ENCODE results near the gene CNTN4. TPM values are rescaled to one million over a fixed set of nuclear protein-coding genes. Genes with fewer than 3 reads are reported as not detected.

CNTN4 gene
- total RNA-seq, 2 donors from 2014 or later = 3.7 to 4.1 TPM

DNA sequence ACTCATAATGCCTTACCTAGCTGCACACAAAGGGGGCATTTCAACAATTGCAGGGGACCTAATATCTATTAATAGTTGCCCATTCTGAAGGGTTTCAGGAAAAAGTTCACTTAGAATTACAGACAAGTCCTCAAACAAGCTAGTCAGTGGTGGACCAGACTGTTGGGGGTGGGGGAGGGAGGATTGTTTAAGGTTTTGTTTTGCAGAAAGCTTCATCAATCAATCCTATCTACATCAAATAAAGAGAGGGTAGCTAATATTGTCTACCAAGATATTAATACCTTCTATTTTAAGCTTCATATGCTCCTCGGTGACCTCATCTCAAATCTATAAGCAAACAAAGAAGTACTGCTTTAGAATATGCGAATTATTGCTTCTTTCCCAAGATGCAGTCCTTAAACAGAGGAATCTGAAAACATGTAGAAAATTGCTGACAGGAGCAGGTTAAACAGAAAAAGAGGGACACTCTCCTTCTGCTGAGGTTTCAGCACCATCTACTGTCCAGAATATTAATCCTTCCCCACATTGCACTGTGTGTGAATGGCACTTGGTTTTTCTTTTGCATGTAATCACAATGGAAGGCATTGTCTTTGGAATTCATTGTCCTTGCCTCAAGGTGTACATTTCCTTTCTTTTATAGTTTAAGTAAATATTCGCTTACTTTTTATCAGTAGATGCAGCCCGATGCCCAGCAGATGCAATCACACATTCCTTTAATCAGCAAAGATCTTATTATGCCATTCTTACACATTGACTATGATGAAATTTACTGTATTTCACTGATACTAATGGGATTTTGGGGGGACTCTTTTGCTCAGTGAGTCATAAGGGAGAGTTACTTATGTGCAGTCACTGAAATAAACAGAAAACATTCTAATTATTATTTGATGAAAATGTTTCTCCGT lies 916.8 kb downstream of the CNTN4 start:
- intact Hi-C loops (cut with DNase I) = loop anchor here in 1 of 2 donors (2.0 to 10.0 kb wide), 2 partner anchors 741 to 1933 kb away; no protein-coding TSS in a partner anchor
- peak; percentile 89 to 91 for ATAC-seq
- DNase-seq = no peak

DNA sequence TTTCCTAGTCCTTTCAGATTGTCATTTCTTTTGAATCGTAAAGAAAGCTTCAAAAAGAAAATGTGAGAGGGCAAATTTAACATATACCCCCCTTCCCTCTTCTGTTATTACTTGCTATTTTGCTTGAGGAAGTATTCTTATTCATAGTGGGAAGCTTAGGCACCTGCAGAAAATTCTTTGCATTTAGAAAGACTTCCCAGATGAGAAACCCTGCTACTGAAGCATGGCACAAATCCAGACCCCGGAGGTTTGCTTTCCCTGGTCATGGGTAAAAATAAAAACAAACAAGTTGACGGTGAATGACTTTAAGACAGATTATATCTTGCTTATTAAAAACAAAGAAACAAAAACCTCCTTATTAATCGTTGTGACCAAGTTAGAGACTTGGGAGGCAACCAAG lies 917.6 kb downstream of the CNTN4 start:
- intact Hi-C loops (cut with DNase I) = loop anchor here in 1 of 2 donors (10.0 kb wide), 1 partner anchor 741 kb away; no protein-coding TSS in a partner anchor

DNA sequence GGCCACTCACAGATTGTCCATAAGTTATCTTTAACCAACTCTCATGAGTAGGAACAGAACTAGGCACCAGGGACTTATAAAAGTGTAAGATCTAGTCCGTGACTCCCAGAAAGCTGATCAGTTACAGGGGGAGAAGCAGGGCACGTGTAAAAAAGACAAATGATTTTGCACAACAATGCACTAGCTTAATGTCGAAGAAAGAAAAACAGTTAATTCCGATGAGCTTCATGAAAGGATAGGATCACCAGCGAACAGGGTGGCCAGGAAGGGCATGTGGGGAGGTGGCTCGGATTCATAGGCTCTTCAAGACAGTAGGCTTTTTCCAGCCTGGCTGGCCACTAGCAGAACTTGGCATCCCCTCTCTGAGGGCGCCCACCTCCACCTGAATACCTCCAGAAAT lies 921.5 kb downstream of the CNTN4 start:
- ATAC-seq = no peak
- intact Hi-C loops (cut with DNase I) = no loop called here

More for the DNA sequence above, 917.6 kb downstream of the CNTN4 start:
- DNase-seq (no peak), ATAC-seq (no peak)

DNA sequence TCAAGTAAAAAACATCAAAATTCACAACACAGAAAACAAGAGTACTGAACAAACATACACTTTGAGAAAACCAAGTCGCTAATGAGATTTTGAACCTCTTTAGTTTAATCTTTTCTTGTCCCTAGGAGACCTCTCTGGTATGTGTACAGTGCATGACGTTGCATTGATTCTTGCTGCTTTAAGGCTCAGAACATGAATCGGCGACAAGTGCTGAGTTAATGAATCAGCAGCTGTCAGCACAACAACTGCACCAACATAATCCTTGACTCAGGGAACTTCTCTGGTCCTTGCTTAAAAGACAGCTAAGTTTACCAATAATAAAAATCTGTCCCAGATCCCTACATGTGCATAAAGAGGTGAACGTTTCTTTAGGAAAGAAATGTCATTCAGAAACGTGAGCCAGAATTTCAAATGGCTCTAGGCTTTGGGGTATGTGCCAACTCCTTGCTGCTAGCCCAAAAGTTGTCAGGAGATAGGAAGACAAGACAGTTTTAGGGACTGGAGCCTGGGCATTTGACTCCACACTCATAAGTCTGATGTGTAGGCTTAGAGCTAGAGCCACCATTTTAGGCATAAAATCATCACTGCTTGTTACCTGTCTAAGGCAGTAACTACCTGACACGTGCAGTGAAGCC lies 924.6 kb downstream of the CNTN4 start:
- ATAC-seq = no peak
- DNase-seq = no peak
- intact Hi-C loops (cut with DNase I) = no loop called here

More for the DNA sequence above, 921.5 kb downstream of the CNTN4 start:
- DNase-seq = no peak

DNA sequence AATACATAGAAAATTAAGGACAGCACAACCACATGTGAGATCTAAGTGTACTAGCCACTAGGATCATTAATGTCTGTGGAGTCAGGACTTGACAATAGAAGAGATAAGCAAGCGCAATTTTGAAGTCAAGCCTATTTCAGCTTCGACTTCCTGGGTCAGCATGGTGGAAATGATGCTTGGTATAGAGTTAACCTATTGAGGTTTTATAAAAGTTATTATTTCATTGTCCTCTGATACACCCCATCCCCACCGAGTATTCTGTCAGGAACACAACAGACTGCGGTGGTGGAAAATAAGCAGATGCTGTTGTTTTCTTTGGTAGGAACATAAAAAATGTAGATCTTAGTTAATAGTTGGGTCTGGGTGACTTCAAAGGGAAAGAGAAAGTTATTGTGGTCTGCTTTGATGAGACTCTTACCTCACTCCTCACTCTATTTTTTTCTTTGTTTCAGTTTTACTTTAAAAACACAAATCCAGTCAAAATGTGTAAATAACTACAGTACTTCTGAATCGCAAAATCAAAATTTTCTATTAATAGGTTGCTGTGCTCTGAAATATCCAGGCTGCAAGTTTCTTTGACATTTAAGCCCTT lies 929.4 kb downstream of the CNTN4 start:
- intact Hi-C loops (cut with DNase I) = no loop called here
- ATAC-seq (no peak), DNase-seq (no peak)

DNA sequence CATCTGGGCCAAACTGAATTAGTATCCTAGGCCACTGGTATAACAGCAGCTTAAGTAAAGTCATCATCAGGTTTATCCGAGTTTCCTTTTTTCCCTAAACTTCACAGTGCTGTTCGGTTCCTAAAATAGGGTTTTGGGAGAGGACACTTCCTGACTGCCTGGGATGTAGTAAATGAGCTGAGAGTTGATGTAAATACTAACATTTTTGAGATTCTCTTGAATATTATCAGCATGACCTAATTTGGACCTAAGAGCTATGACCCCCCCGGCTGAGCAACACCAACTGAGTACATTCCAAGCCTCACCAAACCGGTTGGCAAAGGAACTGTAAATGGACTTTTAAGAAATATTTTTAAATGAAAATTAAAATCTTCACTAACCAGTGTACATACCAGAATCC lies 932.7 kb downstream of the CNTN4 start:
- peak in 1 of 2 donors; percentile 45 for ATAC-seq
- no peak for DNase-seq
- intact Hi-C loops (cut with DNase I) = no loop called here

DNA sequence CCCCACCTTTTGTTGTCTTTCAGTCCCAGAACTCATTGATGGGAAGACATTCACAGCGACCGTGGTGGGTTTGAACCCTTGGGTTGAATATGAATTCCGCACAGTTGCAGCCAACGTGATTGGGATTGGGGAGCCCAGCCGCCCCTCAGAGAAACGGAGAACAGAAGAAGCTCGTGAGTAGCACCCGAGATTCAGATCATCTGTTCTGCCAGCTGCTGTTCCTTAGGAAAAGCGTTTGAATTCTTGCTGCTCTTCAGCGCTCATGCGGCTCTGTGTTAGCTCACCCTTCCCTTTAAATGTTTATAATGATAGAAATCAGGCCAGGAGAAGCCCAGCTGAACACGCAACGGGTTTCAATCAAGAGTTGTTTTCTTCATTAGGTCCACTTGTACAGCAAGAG lies 938.5 kb downstream of the CNTN4 start:
- ATAC-seq = no peak
- intact Hi-C loops (cut with DNase I) = no loop called here
- DNase-seq = no peak

DNA sequence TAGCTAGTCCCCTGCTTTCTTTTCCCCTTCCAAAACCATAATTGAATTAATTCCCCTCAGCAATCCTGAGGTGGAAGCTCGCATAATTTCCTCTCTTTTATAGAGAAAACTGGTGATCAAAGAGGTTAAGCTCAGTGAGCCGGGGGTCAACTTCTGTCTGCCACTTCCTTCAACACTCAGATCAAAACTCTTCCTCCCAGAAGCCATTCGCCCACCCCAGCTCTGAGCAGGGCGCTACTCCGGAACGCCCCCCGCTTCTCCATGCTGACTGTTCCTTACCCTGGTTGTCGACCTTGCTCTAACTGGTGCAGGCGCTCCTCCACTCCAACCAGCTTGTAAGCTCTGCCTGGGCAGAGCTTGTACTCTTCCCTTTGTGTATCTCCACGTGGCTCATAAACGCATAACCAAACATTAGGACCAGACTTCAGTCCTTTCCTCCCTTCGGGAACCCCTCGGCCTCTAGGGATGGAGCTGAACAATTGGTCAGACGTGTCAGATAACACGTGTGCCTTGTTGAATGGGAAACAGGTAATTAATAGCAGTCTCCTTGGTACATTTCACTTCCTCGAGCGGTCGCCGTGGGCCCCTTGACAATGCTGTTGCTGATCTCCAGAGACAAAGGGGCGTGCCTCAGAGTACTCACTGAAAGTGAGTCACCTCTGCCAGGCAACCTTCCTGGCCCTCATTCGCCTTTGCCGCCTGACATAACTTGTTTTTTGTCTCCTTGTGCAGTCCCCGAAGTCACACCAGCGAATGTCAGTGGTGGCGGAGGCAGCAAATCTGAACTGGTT lies 939.7 kb downstream of the CNTN4 start:
- intact Hi-C loops (cut with DNase I) = no loop called here
- ATAC-seq = no peak

DNA sequence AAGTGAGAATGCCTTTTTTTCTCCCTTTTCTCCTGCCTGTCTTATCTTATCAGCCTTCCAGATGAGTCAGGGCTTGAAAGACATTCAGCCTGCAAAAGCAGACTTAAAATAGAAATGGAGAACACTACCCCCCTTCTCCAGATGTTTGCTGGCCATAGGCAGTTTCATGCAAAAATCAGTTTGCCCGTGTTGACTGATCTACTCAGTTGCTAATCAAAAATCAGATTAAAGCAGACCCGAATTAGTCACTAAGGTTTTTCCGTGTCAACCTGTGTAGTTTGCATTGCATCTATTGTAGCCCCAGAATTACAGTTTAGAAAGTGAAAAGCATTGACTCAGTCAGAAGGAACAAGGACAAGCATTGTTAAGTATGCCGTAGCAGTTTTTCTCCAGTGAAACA lies 955.3 kb downstream of the CNTN4 start:
- intact Hi-C loops (cut with DNase I) = no loop called here
- ATAC-seq (peak in 1 of 2 donors; percentile 90), DNase-seq (no peak)

More for the DNA sequence above, 939.7 kb downstream of the CNTN4 start:
- peak; percentile 25 for DNase-seq

DNA sequence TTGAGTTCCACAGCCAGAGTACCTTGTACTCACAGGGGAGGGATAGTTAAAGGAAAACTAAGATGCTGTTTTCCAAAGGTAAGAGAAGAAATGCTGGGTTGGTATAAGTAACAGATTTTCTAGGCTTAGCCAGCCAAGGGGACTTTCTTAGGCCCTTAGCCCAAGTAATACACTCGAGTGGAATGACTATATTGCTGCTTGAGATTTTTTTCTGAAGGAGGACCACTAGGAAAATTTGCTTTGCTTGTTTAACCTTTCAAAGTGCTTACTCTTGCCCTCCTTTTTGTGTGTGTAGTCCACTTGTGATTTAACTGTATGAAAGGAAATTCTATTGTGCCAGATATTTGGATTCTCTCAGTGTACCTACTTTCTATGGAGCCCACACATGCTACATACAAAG lies 961.0 kb downstream of the CNTN4 start:
- intact Hi-C loops (cut with DNase I) = no loop called here
- no peak for DNase-seq
- no peak for ATAC-seq

DNA sequence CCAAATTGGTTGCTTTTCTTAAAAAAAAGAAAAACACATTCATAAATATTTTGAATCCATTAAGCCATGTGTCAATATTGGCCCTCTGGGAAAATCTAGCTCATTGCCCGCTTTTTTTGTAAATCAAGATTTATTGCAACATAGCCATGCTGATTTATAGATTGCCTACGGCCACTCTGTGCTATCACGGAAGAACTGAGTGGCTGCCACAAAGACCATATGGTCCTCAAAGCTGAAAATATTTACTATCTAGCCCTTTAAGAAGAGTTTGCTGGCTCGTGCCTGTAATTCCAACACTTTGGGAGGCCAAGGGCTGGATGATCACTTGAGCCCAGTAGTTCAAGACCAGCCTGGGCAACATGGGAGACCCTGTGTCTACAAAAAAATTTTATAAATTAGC lies 965.6 kb downstream of the CNTN4 start:
- intact Hi-C loops (cut with DNase I) = no loop called here
- DNase-seq = no peak
- no peak for ATAC-seq

DNA sequence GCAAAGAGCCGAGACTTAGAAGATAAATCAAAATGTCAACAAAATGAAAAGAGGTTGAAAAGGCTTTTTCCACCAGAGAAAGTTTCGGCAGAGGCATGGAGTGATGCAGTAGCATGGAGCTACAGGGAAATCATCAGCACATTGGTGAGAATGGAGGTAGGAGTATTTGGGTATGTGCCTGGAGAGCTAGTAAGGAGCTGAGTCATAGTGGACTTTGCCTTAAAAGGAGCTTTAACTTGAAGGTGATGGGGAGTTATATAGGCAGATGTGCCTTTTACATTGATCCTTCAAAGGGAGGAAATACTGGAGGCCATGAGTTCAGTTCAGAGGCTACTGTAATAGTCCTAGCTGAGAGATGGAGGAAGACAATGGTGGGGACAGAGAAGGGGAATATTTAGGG lies 967.2 kb downstream of the CNTN4 start:
- intact Hi-C loops (cut with DNase I) = no loop called here
- no peak for DNase-seq
- peak in 1 of 2 donors; percentile 79 for ATAC-seq

DNA sequence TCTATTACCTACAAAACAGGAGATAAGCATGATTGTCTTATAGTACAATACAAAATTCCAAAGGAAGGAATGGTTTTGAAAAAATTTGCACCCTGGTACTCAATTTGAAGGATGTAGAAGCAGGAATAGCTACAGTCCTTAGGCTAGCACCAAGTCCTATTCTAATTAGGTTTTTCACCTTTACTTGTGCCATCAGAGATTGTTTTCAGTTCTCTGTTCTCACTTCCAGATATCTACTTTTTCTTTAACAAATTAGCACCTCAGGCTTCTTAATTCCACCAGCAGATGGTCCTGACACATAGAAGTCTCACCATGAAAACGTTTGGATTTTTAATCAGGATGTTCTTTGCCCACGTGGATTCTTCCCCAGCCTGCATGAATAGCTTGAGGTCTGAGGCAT lies 967.7 kb downstream of the CNTN4 start:
- ATAC-seq = no peak
- intact Hi-C loops (cut with DNase I) = no loop called here
- no peak for DNase-seq

DNA sequence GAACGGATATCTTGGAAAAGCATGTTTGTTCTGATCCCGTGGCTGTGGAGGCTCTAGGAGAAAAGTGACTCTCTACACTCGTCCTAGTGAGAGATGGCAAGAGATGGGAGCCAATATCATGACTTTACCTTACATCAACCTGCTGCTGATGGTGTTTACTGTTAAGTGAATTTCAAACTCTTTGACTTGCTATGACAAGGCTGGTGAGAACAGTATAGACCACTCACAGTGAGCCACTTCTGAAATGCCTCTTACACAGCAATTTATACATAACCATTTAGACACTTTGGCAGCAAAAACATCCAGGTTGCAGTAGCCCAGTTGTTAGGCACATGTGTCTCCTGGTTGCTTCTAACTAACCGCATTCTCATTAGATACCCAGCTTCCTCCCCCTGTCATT lies 968.2 kb downstream of the CNTN4 start:
- intact Hi-C loops (cut with DNase I) = no loop called here
- no peak for ATAC-seq
- DNase-seq = no peak

DNA sequence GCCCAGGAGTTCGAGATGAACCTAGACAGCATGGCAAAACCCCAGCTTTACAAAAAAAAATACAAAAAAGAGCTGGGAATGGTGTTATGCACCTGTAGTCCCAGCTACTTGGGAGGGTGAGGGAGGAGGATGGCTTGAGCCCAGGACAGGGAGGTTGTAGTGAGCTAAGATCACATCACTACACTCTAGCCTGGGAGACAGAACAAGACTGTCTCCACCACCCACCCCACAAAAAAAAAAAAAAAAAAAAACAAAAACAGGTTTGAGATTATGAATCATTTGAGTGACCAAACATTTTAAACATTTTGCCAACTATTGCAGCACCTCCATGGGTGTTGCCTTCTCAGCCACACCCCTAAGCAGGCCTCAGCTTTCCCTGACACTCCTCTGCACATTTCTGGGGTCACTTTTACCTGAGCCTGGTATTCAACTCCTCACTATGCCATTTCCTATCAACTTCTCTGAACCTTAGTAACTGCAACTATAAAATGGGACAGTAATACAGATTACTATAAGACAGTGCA lies 969.8 kb downstream of the CNTN4 start:
- ATAC-seq (peak in 1 of 2 donors; percentile 86), DNase-seq (no peak)
- intact Hi-C loops (cut with DNase I) = no loop called here

DNA sequence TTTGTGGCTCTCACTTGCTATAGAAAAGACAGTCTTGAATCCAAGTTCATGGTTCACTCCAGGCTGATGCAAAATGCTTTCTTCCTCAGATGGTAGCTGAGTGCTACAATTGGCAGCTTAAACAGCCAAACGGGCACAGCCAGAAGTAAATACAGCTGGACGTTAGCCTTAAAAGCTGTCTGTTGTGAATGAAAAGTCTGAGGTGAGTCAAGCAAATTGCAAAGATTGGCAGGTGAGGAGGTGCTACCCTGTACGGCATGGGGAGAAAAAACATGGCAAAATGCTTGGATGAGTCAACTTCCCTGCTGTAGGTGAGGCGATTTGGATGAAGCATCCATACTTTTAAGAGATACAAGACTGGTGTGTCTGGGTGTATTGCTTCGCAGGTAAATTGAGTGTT lies 971.1 kb downstream of the CNTN4 start:
- intact Hi-C loops (cut with DNase I) = no loop called here
- DNase-seq = no peak
- ATAC-seq = peak in 1 of 2 donors; percentile 46

DNA sequence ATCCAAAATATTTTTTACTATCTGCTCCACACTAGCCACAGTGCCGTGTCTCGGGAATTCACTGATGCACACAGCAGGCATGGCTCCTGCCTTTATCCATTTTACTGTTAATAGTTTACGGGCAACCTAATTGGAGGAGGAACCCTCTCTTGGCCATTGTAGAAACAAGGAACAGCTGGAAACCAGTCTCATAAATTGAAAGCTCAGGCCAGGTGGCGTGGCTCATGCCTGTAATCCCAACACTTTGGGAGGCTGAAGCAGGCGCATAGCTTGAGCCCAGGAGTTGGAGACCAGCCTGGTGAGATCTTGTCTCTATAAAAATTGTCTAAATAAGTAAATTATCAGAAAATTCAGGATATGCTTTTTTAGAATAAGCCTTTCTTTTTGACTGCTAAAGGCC lies 972.5 kb downstream of the CNTN4 start:
- DNase-seq (no peak), ATAC-seq (no peak)
- intact Hi-C loops (cut with DNase I) = no loop called here

DNA sequence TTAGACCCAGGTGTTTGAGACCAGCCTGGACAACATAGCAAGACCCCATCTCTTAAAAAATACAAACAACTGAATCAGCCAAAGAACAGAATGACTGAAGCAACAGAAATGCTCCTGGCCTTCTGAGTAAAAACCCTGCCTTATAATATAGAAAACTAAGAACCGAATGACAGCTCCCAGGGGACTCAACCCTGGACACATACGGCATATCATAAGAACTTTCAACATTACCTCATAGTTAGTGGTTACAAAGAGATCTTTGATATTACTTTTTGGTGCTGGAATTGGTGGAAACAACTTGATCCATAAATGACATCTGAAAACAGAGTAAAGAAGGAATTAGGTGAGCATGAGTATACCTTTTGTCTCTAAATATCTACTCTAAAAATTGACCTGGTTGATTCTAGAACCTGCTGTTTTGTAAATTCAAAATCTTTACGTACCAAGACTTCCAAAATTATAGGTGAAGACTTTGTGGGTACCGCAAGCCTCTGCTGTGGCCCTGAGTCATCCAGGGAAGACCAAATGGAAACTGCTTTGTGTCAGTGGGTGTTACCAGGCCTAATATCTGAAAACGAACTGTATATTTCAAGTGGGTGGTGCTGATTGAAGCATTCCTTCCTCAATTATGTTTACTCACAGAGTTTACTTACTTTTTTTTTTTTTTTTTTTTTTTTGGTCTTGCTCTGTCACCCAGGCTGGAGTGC lies 976.0 kb downstream of the CNTN4 start:
- intact Hi-C loops (cut with DNase I) = no loop called here
- ATAC-seq = no peak

More for the DNA sequence above, 976.0 kb downstream of the CNTN4 start:
- DNase-seq = no peak
